Right lobe of liver (tissue), 6 donors: ENCODE measurements around the gene POR. TPM values are rescaled to one million over a fixed set of nuclear protein-coding genes. Genes with fewer than 3 reads are reported as not detected.
"Not testable (repeated sequence)": the region's sequence is repeated elsewhere in the genome, so short reads cannot be mapped to it uniquely, and the experiment has no call there.

ENCODE experiments used
- ATAC-seq, 4 donors: fragments of 200-7000 bp; cut with Tn5 transposase; one replicate each; pipeline ENCODE4 v1.9.1; 2020; ENCODE audit warnings: mild to moderate bottlenecking in 4 of 4, moderate library complexity in 4 of 4
- DNase-seq, 3 donors: peaks; one replicate each; pipeline ENCODE4 v3.0.0-alpha.2; 2020
- H3K27ac ChIP-seq, 3 donors: fragments of 200-600 bp; one replicate each; pipeline ENCODE4 v1.8.0; 2022
- H3K27me3 ChIP-seq, 2 donors: fragments of 200-600 bp; one replicate each; pipeline ENCODE4 v1.8.0; 2022
- H3K36me3 ChIP-seq, 4 donors: fragments of 200-600 bp; sonication (generic) in 1 of 4; one replicate each; pipeline versions ENCODE4 v1.5.1 to v1.8.0; 2017 to 2022; ENCODE audit warnings: control low read depth in 1 of 4
- H3K4me1 ChIP-seq, 4 donors: fragments of 200-600 bp; sonication (generic) in 1 of 4; one replicate each; pipeline versions ENCODE4 v1.5.1 to v1.8.0; 2017 to 2022; ENCODE audit warnings: control low read depth in 1 of 4
- H3K4me3 ChIP-seq, 3 donors: fragments of 200-600 bp; one replicate each; pipeline ENCODE4 v1.8.0; 2022
- H3K9me3 ChIP-seq, 4 donors: fragments of 200-600 bp; sonication (generic) in 1 of 4; one replicate each; pipeline versions ENCODE4 v1.5.1 to v1.8.0; 2017 to 2022; ENCODE audit warnings: control low read depth in 1 of 4
- POLR2A ChIP-seq: fragments of 450-650 bp; IDR thresholded peaks from one replicate; pipeline ENCODE4 v1.6.1; 2017; ENCODE audit warnings: antibody characterized with exemption, mild to moderate bottlenecking
- WGBS: methylation state at CpG from one replicate; pipeline ENCODE4 v1.1.6; 2018; ENCODE audit warnings: low coverage, low lambda C conversion rate; ENCODE audit not compliant: insufficient coverage; ENCODE audit errors: missing lambda C conversion rate; 5-methylcytosine and 5-hydroxymethylcytosine counted together
- intact Hi-C, 2 donors: fragments of 100-400 bp; cut with DNase I; formaldehyde crosslinking; loops; one replicate each; pipeline versions ENCODE4 v1.11.2 to v1.14.1; 2022
- total RNA-seq, 6 experiments: library from RNA; depleted of rRNA in 2 of 6; stranded (reverse); fragments of >200 nt in 2 of 6; fragmentation: NEBNext Ultra II Directional in 3 of 6; extraction: Animal tissue kit (Norgen Biotek cat#: 25700) in 3 of 6; gene quantifications; one replicate each; pipeline versions ENCODE4 v1.1.0 to v1.2.4, GENCODE V29; 2016 to 2023
- TF ChIP-seq, protein P1 (sequence below), 4 donors: fragments of 200-600 bp in 3 of 4; fragments of 450-650 bp in 1 of 4; IDR thresholded peaks; one replicate each; pipeline versions ENCODE4 v1.5.1 to v1.8.0; 2016 to 2022; ENCODE audit warnings: antibody characterized with exemption in 4 of 4, mild to moderate bottlenecking in 2 of 4
- donor health status: DM: no; HTN: yes; CAD: no.
- donor health status: DM: no; HTN: no; CAD: no.
- donor health status: DM: no; HTN: no; CAD: no.
- donor health status: DM: no; HTN: yes; CAD: no.
- donor health status: DM: no; HTN: yes; CAD: no.

POR gene
- total RNA-seq, 6 experiments from 2014 or later = 370 to 1,042 (median 725) TPM

DNA sequence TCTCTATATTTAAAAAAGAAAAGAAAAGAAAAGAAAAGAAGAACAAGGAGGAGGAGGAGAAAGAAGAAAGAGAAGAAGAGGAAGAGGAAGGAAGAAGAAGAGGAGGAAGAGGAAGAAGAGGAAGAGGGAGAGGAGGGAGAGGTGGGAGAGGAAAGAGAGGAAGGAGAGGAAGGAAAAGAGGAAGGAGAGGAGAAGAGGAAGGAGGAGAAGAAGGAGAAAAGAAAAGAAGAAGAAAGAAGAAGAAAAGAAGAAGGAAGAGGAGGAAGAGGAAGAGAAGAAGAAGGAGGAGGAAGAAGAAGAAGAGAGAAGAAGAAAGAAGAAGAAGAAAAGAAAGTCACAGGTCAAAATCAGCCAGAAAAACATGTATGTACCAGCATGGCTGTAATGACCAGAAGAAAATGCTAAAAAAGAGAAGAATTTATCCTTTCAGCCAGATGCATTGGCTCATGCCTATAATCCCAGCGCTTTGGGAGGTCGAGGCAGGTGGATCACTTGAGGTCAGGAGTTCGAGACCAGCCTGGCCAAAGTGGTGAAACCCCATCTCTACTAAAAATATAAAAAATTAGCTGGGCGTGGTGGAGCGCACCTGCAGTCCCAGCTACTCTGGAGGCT is 5.3 kb upstream of the POR start:
- no peak for DNase-seq
- 100% methylated on average over 2 of the region's 5 CpGs for WGBS
- no peaks in the 10 kb centered on the region for H3K9me3 ChIP-seq

DNA sequence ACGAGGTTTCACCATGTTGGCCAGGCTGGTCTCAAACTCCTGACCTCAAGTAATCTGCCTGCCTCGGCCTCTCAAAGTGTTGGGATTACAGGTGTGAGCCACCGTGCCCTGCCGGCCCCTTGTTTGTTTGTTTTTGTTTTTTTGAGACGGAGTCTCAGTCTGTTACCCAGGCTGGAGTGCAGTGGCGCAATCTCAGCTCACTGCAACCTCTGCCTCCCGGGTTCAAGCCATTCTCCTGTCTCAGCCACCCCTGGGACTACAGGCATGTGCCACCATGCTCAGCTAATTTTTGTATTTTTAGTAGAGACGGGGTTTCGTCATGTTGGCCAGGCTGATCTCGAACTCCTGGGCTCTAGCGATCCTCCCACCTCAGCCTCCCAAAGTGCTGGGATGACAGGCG is 3.8 kb upstream of the POR start:
- H3K9me3 ChIP-seq, DNase-seq, ATAC-seq, H3K4me3 ChIP-seq, intact Hi-C loops, H3K36me3 ChIP-seq, H3K27me3 ChIP-seq: not testable (repeated sequence)
- peak overlapping the region in 2 of 3 donors; percentile 3 to 33 for H3K27ac ChIP-seq
- peaks cover 0 to 29% (median 5%) of the 10 kb centered on the region in 4 donors for H3K4me1 ChIP-seq
- WGBS = 67% methylated on average over 12 of the region's 12 CpGs

More for the DNA sequence above, 5.3 kb upstream of the POR start:
- peaks cover 0 to 40% (median 10%) of the 10 kb centered on the region in 4 donors for H3K4me1 ChIP-seq
- intact Hi-C loops = no loop called here
- no peak for TF ChIP-seq POLR2A
- TF ChIP-seq, protein P1, sequence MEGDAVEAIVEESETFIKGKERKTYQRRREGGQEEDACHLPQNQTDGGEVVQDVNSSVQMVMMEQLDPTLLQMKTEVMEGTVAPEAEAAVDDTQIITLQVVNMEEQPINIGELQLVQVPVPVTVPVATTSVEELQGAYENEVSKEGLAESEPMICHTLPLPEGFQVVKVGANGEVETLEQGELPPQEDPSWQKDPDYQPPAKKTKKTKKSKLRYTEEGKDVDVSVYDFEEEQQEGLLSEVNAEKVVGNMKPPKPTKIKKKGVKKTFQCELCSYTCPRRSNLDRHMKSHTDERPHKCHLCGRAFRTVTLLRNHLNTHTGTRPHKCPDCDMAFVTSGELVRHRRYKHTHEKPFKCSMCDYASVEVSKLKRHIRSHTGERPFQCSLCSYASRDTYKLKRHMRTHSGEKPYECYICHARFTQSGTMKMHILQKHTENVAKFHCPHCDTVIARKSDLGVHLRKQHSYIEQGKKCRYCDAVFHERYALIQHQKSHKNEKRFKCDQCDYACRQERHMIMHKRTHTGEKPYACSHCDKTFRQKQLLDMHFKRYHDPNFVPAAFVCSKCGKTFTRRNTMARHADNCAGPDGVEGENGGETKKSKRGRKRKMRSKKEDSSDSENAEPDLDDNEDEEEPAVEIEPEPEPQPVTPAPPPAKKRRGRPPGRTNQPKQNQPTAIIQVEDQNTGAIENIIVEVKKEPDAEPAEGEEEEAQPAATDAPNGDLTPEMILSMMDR (IDR thresholded peaks at IDR 0.05) = no peak
- no peaks in the 10 kb centered on the region for H3K27me3 ChIP-seq
- no peak for ATAC-seq
- H3K4me3 ChIP-seq = no peak overlapping the region
- no peaks in the 10 kb centered on the region for H3K36me3 ChIP-seq
- no peak overlapping the region for H3K27ac ChIP-seq

DNA sequence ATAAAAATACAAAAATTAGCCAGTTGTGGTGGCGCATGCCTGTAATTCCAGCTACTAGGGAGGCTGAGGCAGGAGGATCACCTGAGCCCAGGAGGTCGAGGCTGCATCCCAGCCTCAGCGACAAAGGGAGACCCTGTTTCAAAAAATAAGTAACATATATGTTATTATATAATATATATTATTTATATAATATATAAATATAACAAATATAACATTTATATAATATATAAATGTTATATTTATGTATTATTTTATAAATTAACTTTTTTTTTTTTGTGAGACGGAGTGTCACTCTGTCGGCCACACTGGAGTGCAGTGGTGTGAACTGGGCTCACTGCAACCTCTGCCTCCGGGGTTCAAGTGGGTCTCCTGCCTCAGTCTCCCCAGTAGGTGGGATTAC is 1.5 kb upstream of the POR start:
- intact Hi-C loops = no loop called here
- H3K4me3 ChIP-seq = no peak overlapping the region
- no peak for ATAC-seq
- H3K27ac ChIP-seq = peak overlapping the region in 1 of 3 donors; percentile 100
- WGBS = 82% methylated on average over 5 of the region's 6 CpGs
- no peaks in the 10 kb centered on the region for H3K27me3 ChIP-seq
- DNase-seq = no peak
- peaks cover 0 to 12% (median 1%) of the 10 kb centered on the region in 4 donors for H3K4me1 ChIP-seq
- TF ChIP-seq, protein P1 (IDR thresholded peaks at IDR 0.05) = no peak
- TF ChIP-seq POLR2A = no peak
- no peaks in the 10 kb centered on the region for H3K9me3 ChIP-seq
- no peaks in the 10 kb centered on the region for H3K36me3 ChIP-seq

DNA sequence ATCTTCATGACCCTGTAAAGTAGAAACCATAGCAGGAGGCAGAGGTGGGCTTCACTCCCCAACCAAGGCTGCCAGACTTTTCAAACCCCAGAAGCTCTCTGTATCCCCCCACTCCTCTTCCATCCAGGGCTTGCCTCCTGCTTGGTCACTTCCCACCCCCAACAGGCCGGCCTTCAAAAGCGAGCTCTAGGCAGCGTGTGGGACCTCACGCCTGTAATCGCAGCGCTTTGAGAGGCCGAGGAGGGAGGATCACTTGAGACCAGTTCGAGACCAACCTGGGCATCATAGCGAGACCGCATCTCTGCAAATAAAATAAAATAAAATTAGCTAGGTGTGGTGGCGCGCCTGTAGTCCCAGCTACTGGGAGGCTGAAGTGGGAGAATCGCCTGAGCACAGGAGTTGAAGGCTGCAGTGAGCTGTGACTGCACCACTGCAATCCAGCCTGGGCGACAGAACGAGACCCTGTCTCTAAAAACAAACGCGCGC is 743 bp upstream of the POR start:
- ATAC-seq = no peak
- Histone ChIP-seq H3K36me3 (no peaks in the 10 kb centered on the region), H3K27me3 (no peaks in the 10 kb centered on the region), H3K4me3 (peak overlapping the region; percentile 84 to 96 (median 93)), H3K27ac (peak overlapping the region; percentile 95 to 100 (median 100)), H3K9me3 (no peaks in the 10 kb centered on the region), H3K4me1 (peaks cover 0 to 12% (median 4%) of the 10 kb centered on the region in 4 donors)
- no peak for DNase-seq
- intact Hi-C loops = no loop called here
- TF ChIP-seq, protein P1 (IDR thresholded peaks at IDR 0.05) = no peak
- TF ChIP-seq POLR2A = no peak
- WGBS = 16% methylated on average over 12 of the region's 18 CpGs

DNA sequence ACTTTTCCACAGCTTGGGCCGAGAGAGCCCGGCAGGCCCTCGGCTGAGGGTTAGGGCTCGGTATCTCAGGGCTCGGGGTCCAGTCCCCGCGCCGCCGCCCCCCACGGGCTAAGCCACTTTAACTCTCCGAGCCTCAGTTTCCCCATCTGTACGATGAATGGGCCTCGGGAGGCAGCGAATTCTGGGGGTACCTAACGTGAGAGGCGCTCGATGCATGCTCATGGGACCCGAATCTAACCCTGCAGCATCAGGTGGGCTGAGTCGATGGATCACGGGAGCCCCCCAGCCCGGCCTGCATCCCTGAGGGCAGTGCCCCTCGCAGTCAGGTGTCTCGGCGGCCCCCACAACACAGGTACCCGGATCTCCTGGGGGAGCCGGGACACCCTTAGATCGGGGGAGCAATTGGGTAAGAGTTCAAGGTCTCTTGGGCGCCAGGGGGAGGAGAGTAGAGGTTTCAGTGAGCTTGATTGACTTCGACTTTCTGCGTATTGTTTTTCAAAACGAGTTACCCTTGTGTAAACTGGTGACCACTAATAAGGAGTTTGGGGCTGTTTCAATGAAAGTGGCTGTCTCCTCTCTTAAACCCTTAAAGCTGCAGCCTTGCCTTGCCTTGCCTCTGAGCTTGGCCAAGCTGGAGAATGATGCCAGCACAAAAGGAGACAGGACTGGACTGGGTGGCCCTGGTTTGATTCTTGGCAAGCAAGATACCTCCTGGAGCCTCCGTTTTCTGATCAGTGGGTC is 631 bp downstream of the POR start:
- Histone ChIP-seq H3K9me3 (no peaks in the 10 kb centered on the region), H3K4me1 (peaks cover 0 to 12% (median 6%) of the 10 kb centered on the region in 4 donors), H3K27ac (peak overlapping the region; percentile 97 to 100 (median 100)), H3K27me3 (no peaks in the 10 kb centered on the region), H3K4me3 (peak overlapping the region; percentile 84 to 96 (median 93)), H3K36me3 (no peaks in the 10 kb centered on the region)
- ATAC-seq (peak; percentile 2 to 14 (median 4)), DNase-seq (peak in 2 of 3 donors; percentile 32 to 60)
- TF ChIP-seq, protein P1 (IDR thresholded peaks at IDR 0.05) = no peak
- no peak for TF ChIP-seq POLR2A
- intact Hi-C loops = no loop called here
- WGBS = 0% methylated on average over 16 of the region's 32 CpGs
